Measurements from ENCODE around the gene ZFP92. TPM values are rescaled to one million over a fixed set of nuclear protein-coding genes. Genes with fewer than 3 reads are reported as not detected.

Gene ZFP92
- total RNA-seq, 4 donors from 2014 or later: 1.5 to 3.8 (median 2.0) TPM

GRCh38 chrX:153377727-153378126, 33.5 kb upstream of the ZFP92 start:
- H3K4me1 ChIP-seq: peaks cover 0 to 7% (median 0%) of the 10 kb centered on the region in 3 donors
- H3K9me3 ChIP-seq: no peaks in the 10 kb centered on the region
- no peak overlapping the region for H3K27ac ChIP-seq
- no peaks in the 10 kb centered on the region for H3K36me3 ChIP-seq
- no peak overlapping the region for H3K4me3 ChIP-seq
- H3K27me3 ChIP-seq: no peaks in the 10 kb centered on the region
- ATAC-seq: no peak
- no peak for TF ChIP-seq EP300 (IDR thresholded peaks at IDR 0.05)
- TF ChIP-seq POLR2A (IDR thresholded peaks at IDR 0.05): no peak
- no peak for TF ChIP-seq CTCF (IDR thresholded peaks at IDR 0.05)
- TF ChIP-seq POLR2AphosphoS5 (IDR thresholded peaks at IDR 0.05): no peak
- 78 to 90% methylated on average over 2 to 3 of the region's 3 CpGs for WGBS, 2 donors (ENCODE audit: low coverage in 1 of 2)

GRCh38 chrX:153378607-153379006, 32.7 kb upstream of the ZFP92 start:
- ATAC-seq: no peak
- WGBS, 2 donors (ENCODE audit: low coverage in 1 of 2): 100% methylated on average over 1 of the region's 4 CpGs; no CpG with 5 or more reads in 1 of the 2 donors
- Histone ChIP-seq H3K9me3 (no peaks in the 10 kb centered on the region), H3K4me1 (peaks cover 0 to 7% (median 0%) of the 10 kb centered on the region in 3 donors), H3K4me3 (no peak overlapping the region), H3K36me3 (no peaks in the 10 kb centered on the region), H3K27me3 (no peaks in the 10 kb centered on the region), H3K27ac (no peak overlapping the region)
- TF ChIP-seq POLR2A (IDR thresholded peaks at IDR 0.05): no peak
- no peak for TF ChIP-seq EP300 (IDR thresholded peaks at IDR 0.05)
- no peak for TF ChIP-seq CTCF (IDR thresholded peaks at IDR 0.05)
- TF ChIP-seq POLR2AphosphoS5 (IDR thresholded peaks at IDR 0.05): no peak

- no peak overlapping the region for H3K27ac ChIP-seq
- TF ChIP-seq POLR2A (IDR thresholded peaks at IDR 0.05) (no peak), EP300 (IDR thresholded peaks at IDR 0.05) (no peak), POLR2AphosphoS5 (IDR thresholded peaks at IDR 0.05) (no peak), CTCF (IDR thresholded peaks at IDR 0.05) (no peak)
- no peaks in the 10 kb centered on the region for H3K36me3 ChIP-seq
- H3K4me3 ChIP-seq: no peak overlapping the region
- H3K9me3 ChIP-seq: no peaks in the 10 kb centered on the region
- WGBS, 2 donors (ENCODE audit: low coverage in 1 of 2): 85% methylated on average over 9 of the region's 9 CpGs; no CpG with 5 or more reads in 1 of the 2 donors
- H3K4me1 ChIP-seq: peaks cover 0 to 7% (median 0%) of the 10 kb centered on the region in 3 donors
- H3K27me3 ChIP-seq: no peaks in the 10 kb centered on the region
- no peak for ATAC-seq
These were observed 31.8 kb upstream of the ZFP92 start for GRCh38 chrX:153379508-153379907.

- Histone ChIP-seq H3K36me3 (no peaks in the 10 kb centered on the region), H3K4me3 (no peak overlapping the region), H3K27me3 (no peaks in the 10 kb centered on the region), H3K4me1 (peaks cover 0 to 7% (median 0%) of the 10 kb centered on the region in 3 donors), H3K9me3 (no peaks in the 10 kb centered on the region), H3K27ac (no peak overlapping the region)
- TF ChIP-seq POLR2AphosphoS5 (IDR thresholded peaks at IDR 0.05) (no peak), POLR2A (IDR thresholded peaks at IDR 0.05) (no peak), CTCF (IDR thresholded peaks at IDR 0.05) (no peak), EP300 (IDR thresholded peaks at IDR 0.05) (no peak)
- no peak for ATAC-seq
- WGBS, 2 donors (ENCODE audit: low coverage in 1 of 2): 91% methylated on average over 6 of the region's 13 CpGs; no CpG with 5 or more reads in 1 of the 2 donors
These were observed 31.2 kb upstream of the ZFP92 start for GRCh38 chrX:153379971-153380581.

- WGBS, 2 donors (ENCODE audit: low coverage in 1 of 2): 90% methylated on average over 2 of the region's 9 CpGs; no CpG with 5 or more reads in 1 of the 2 donors
- Histone ChIP-seq H3K27ac (no peak overlapping the region), H3K36me3 (no peaks in the 10 kb centered on the region), H3K4me1 (peaks cover 0 to 7% (median 0%) of the 10 kb centered on the region in 3 donors), H3K27me3 (no peaks in the 10 kb centered on the region), H3K9me3 (no peaks in the 10 kb centered on the region), H3K4me3 (no peak overlapping the region)
- ATAC-seq: no peak
- TF ChIP-seq CTCF (IDR thresholded peaks at IDR 0.05): no peak
- no peak for TF ChIP-seq POLR2AphosphoS5 (IDR thresholded peaks at IDR 0.05)
- no peak for TF ChIP-seq POLR2A (IDR thresholded peaks at IDR 0.05)
- no peak for TF ChIP-seq EP300 (IDR thresholded peaks at IDR 0.05)
These were observed 30.6 kb upstream of the ZFP92 start for GRCh38 chrX:153380691-153381090.

Measured in gastroesophageal sphincter (tissue), 4 donors.